HepG2 (cell line): ENCODE data around the gene NPPA. TPM values are rescaled to one million over a fixed set of nuclear protein-coding genes. Genes with fewer than 3 reads are reported as not detected.

Experiments used
- CREM ChIP-seq, 2 experiments: sonication (generic) in 1 of 2; formaldehyde crosslinking in 1 of 2; IDR thresholded peaks; 2 replicates each; pipeline versions ENCODE4 v1.4.0 to v1.6.1; 2016 to 2020; ENCODE audit warnings: antibody characterized with exemption in 1 of 2, mild to moderate bottlenecking in 1 of 2, missing genetic modification reagents in 1 of 2
- ETV5 ChIP-seq: IDR thresholded peaks from 2 replicates; pipeline ENCODE4 v1.6.1; 2018; ENCODE audit warnings: missing biosample characterization, missing genetic modification reagents, inconsistent platforms, borderline replicate concordance
- FOXJ3 ChIP-seq: sonication (generic); formaldehyde crosslinking; IDR thresholded peaks from 2 replicates; pipeline ENCODE4 v1.4.0; 2020; ENCODE audit warnings: missing genetic modification reagents, mild to moderate bottlenecking, borderline replicate concordance
- KAT7 ChIP-seq: IDR thresholded peaks from 2 replicates; pipeline ENCODE4 v1.6.1; 2018; ENCODE audit warnings: borderline replicate concordance, missing compliant biosample characterization
- NFRKB ChIP-seq: fragments of 450-650 bp; IDR thresholded peaks from 2 replicates; pipeline ENCODE4 v1.6.1; 2017
- PBX2 ChIP-seq: IDR thresholded peaks from 2 replicates; pipeline ENCODE4 v1.6.1; 2016; ENCODE audit warnings: control low read depth
- PRMT3 ChIP-seq: sonication (generic); formaldehyde crosslinking; IDR thresholded peaks from 2 replicates; pipeline ENCODE4 v1.8.1; 2022; ENCODE audit warnings: low read depth, mild to moderate bottlenecking, moderate library complexity, missing genetic modification reagents, borderline replicate concordance
- RAD51 ChIP-seq: fragments of 450-650 bp; IDR thresholded peaks from 2 replicates; pipeline ENCODE4 v1.6.1; 2016; ENCODE audit warnings: borderline replicate concordance
- RBAK ChIP-seq: sonication (generic); formaldehyde crosslinking; IDR thresholded peaks from 2 replicates; pipeline ENCODE4 v1.5.1; 2020; ENCODE audit warnings: mild to moderate bottlenecking, missing genetic modification reagents
- XRCC5 ChIP-seq: fragments of 200-400 bp; formaldehyde crosslinking; optimal IDR thresholded peaks from 2 replicates; pipeline ENCODE3; 2017; ENCODE audit warnings: mild to moderate bottlenecking, low read length
- ZFP41 ChIP-seq: sonication (generic); formaldehyde crosslinking; IDR thresholded peaks from 2 replicates; pipeline ENCODE4 v1.4.0; 2020; ENCODE audit warnings: mild to moderate bottlenecking, missing genetic modification reagents, borderline replicate concordance
- ZNF142 ChIP-seq: sonication (generic); formaldehyde crosslinking; IDR thresholded peaks from 2 replicates; pipeline ENCODE4 v1.4.0; 2020; ENCODE audit warnings: missing genetic modification reagents
- polyA plus RNA-seq, 8 experiments: library from polyadenylated mRNA; depleted of rRNA in 3 of 8; stranded (reverse) in 7 of 8; unstranded in 1 of 8; fragments of >200 nt; fragmentation: Illumina TruSeq in 4 of 8; extraction: Trizol in 4 of 8; gene quantifications; 2 replicates each; pipeline versions ENCODE4 v1.2.1 to v1.2.3, GENCODE V29; 2011 to 2016; ENCODE audit warnings: low read depth in 4 of 8, missing spikeins in 1 of 8, mixed read lengths in 1 of 8; ENCODE audit not compliant: insufficient read depth in 1 of 8
- total RNA-seq, 5 experiments: library from RNA; depleted of rRNA; stranded (reverse); fragments of >200 nt; fragmentation: Illumina TruSeq; extraction: Trizol; gene quantifications; 2 replicates each; pipeline ENCODE4 v1.2.3, GENCODE V29; 2016; ENCODE audit warnings: low read depth in 1 of 5
- TF ChIP-seq, protein P1 (sequence below): IDR thresholded peaks from 2 replicates; pipeline ENCODE4 v1.4.0; 2020; ENCODE audit warnings: mild to moderate bottlenecking, missing genetic modification reagents
- TF ChIP-seq, protein P2 (sequence below): sonication (generic); formaldehyde crosslinking; IDR thresholded peaks from 2 replicates; pipeline ENCODE4 v1.8.0; 2022; ENCODE audit warnings: mild to moderate bottlenecking, missing genetic modification reagents; ENCODE audit not compliant: insufficient replicate concordance

NPPA gene
- total and polyA plus RNA-seq, 2 of the 13 experiments (the other 11 are each of a cell fraction or from before 2014, with no cell fraction given) = not detected

- TF ChIP-seq ZNF142 (CRISPR knock-in tag) (peak; percentile 46; the same call in 1 of the 2 replicates), PRMT3 (CRISPR knock-in tag) (no peak), FOXJ3 (peak; percentile 61; the same call in 1 of the 2 replicates), NFRKB (no peak), PBX2 (CRISPR knock-in tag) (peak; percentile 54; the same call in 1 of the 2 replicates), KAT7 (CRISPR knock-in tag) (no peak; the same call in 1 of the 2 replicates), RBAK (CRISPR knock-in tag) (0 out of 2 replicates have a peak, but pooled peaks have one; percentile 2), CREM (IDR thresholded peaks at IDR 0.05) (peak; percentile 88), CREM (CRISPR knock-in tag; IDR thresholded peaks at IDR 0.05) (no peak), RAD51 (peak; percentile 100), ZFP41 (CRISPR knock-in tag) (peak; percentile 37; the same call in 1 of the 2 replicates), XRCC5 (peak; percentile 65), ETV5 (CRISPR knock-in tag) (peak; percentile 77; the same call in 1 of the 2 replicates)
- TF ChIP-seq, protein P1, sequence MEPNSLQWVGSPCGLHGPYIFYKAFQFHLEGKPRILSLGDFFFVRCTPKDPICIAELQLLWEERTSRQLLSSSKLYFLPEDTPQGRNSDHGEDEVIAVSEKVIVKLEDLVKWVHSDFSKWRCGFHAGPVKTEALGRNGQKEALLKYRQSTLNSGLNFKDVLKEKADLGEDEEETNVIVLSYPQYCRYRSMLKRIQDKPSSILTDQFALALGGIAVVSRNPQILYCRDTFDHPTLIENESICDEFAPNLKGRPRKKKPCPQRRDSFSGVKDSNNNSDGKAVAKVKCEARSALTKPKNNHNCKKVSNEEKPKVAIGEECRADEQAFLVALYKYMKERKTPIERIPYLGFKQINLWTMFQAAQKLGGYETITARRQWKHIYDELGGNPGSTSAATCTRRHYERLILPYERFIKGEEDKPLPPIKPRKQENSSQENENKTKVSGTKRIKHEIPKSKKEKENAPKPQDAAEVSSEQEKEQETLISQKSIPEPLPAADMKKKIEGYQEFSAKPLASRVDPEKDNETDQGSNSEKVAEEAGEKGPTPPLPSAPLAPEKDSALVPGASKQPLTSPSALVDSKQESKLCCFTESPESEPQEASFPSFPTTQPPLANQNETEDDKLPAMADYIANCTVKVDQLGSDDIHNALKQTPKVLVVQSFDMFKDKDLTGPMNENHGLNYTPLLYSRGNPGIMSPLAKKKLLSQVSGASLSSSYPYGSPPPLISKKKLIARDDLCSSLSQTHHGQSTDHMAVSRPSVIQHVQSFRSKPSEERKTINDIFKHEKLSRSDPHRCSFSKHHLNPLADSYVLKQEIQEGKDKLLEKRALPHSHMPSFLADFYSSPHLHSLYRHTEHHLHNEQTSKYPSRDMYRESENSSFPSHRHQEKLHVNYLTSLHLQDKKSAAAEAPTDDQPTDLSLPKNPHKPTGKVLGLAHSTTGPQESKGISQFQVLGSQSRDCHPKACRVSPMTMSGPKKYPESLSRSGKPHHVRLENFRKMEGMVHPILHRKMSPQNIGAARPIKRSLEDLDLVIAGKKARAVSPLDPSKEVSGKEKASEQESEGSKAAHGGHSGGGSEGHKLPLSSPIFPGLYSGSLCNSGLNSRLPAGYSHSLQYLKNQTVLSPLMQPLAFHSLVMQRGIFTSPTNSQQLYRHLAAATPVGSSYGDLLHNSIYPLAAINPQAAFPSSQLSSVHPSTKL (CRISPR knock-in tag) = peak; percentile 61
- TF ChIP-seq, protein P2, sequence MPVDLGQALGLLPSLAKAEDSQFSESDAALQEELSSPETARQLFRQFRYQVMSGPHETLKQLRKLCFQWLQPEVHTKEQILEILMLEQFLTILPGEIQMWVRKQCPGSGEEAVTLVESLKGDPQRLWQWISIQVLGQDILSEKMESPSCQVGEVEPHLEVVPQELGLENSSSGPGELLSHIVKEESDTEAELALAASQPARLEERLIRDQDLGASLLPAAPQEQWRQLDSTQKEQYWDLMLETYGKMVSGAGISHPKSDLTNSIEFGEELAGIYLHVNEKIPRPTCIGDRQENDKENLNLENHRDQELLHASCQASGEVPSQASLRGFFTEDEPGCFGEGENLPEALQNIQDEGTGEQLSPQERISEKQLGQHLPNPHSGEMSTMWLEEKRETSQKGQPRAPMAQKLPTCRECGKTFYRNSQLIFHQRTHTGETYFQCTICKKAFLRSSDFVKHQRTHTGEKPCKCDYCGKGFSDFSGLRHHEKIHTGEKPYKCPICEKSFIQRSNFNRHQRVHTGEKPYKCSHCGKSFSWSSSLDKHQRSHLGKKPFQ (CRISPR knock-in tag) = peak; percentile 85
Measured at GRCh38 chr1:11805422-11806306, 41.9 kb downstream of the NPPA start, which contains the start of the genes CLCN6 and MTHFR (continued).
